HG02840 (cell line): Measurements from ENCODE around the gene NAP1L3.

Experiments used
- ATAC-seq: cut with Tn5 transposase; IDR thresholded peaks from one replicate; pipeline ENCODE4 v1.9.1; 2021; ENCODE audit warnings: mild to moderate bottlenecking, moderate library complexity, moderate number of reproducible peaks; ENCODE audit not compliant: unreplicated experiment, low FRiP score

The NAP1L3 gene

DNA sequence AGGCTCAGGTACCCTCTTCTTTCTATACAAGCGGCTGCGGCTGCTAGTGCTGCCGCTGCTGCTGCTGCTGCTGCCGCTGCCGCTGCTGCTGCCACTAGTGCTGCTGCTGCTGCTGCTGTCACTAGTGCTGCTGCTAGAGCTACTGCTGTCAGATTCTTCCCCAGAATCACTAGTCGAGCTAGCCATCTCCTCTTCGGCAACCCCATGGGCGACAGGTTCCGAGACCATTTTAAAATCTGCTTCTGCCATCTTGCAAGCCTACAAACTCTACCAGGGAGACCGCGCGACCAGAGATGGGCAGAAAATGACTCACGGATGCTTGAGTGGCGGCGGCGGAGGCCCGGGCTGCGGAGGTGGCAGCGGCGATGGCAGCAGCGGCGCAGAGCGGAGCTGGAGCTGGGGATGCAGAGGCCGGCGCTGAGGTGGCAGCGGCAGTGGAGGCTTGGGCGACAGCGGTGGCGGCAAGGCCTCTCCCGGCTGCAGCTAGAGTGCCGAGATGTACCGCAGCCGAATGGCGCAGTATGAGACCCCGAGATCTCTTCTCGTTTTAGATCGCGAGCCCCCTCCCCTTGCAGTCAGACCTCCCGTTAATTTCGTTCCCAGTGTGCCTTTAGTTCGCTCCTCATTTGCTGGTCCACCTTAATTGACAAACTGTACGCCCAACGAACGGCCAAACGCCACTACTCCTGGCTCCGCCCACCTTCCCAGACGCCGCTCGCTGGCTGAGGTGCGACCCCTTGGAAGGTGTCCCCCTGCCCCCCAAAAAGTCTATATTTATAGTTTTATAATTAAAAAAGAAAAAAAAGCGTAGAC lies at the start of gene NAP1L3:
TSS of gene NAP1L3 (minus strand) at position 523 of the 813 bp plus-strand sequence. CDS start at position 249, 274 bp downstream.
- ATAC-seq, result peak; percentile 58

DNA sequence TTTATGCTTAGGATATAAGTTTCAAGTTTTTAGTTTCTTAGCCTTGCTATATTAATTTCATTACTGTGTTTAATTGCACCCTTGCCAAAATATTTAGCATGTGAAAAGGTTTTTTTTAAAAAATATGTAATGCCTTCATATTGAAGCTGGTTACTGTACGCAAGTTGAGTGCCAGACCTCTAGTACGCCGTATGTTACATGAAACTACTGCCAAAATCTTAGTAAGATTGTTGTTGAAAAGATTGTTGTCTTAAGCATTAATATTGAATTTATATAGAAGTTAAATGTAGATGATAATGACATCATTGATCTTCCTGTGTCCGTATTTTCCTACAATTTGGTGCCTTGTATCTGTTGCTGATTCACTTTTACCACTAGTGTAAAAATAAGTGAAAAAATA lies 37.7 kb upstream of the NAP1L3 start:
- no peak for ATAC-seq

DNA sequence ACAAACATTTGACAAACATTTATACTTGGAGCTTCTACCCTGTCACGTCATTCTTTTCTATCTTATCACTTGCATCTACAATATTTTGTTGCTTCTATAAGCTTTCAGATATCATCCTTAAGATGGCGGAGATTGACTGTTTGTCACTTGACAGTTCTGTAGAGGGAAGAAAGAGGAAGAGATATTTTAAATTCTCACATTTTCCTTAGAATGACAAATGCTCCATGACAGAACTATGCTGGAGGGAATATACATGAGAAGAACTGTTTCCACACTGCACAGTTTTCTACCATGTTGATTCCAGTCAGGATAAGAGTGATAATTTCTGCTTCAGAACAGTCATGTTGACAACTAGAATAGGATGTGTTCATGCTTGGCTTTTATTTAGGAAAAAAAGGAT lies 30.3 kb upstream of the NAP1L3 start:
- no peak for ATAC-seq

- no peak for ATAC-seq
Measured at GRCh38 chrX:93695981-93696380, 22.6 kb upstream of the NAP1L3 start.

GRCh38 chrX:93673869-93674271 lies 492 bp upstream of the NAP1L3 start, which contains the start of gene FAM133A:
FAM133A (plus strand) TSS chrX:93674206; CDS start chrX:93709420, 35,214 bp downstream.
- no peak for ATAC-seq

GRCh38 chrX:93660575-93660974 lies 12.8 kb downstream of the NAP1L3 start:
- no peak for ATAC-seq

- no peak for ATAC-seq
Measured at GRCh38 chrX:93649381-93649780, 24.0 kb downstream of the NAP1L3 start.

- no peak for ATAC-seq
Measured at GRCh38 chrX:93637591-93637990, 35.8 kb downstream of the NAP1L3 start.
